Panc1 (cell line): Measurements from ENCODE around the gene MYRF. TPM values are rescaled to one million over a fixed set of nuclear protein-coding genes. Genes with fewer than 3 reads are reported as not detected.

ENCODE experiments used
- ATAC-seq: fragments of 200-7000 bp; cut with Tn5 transposase; 2 replicates; pipeline ENCODE4 v1.9.1; 2020; ENCODE audit warnings: mild to moderate bottlenecking, moderate library complexity
- BruUV-seq: library from RNA; stranded (reverse); fragments of 400-500 nt; replicated peaks from 2 replicates; lab custom pipeline; 2021; lab: Mats Ljungman, UMichigan
- CTCF ChIA-PET: fragments of 300-600 bp; sonication (Branson Sonifier 250); formaldehyde crosslinking; loops from one replicate; lab custom pipeline; 2022; ENCODE audit warnings: antibody characterized with exemption; lab: Charles Lee
- POLR2A ChIA-PET: fragments of 300-600 bp; sonication (Branson Sonifier 250); formaldehyde crosslinking; loops from one replicate; lab custom pipeline; 2022; ENCODE audit warnings: antibody characterized with exemption; lab: Charles Lee
- DNase-seq: peaks from one replicate; pipeline ENCODE4 v3.0.0-alpha.2; 2010; ENCODE audit warnings: low read depth, low spot score
- H3K27ac ChIP-seq: 2 replicates; pipeline ENCODE4 v1.5.1; 2011; ENCODE audit warnings: mild to moderate bottlenecking, low read length, inconsistent platforms
- H3K27me3 ChIP-seq: fragments of 200-500 bp; sonication (Bioruptor generic); 2 replicates; pipeline ENCODE4 v1.6.0; 2014; ENCODE audit warnings: low read length, inconsistent platforms; ENCODE audit not compliant: control insufficient read depth, insufficient read depth
- H3K36me3 ChIP-seq: fragments of 200-500 bp; sonication (Bioruptor generic); 2 replicates; pipeline ENCODE4 v1.5.1; 2014; ENCODE audit warnings: inconsistent platforms, mild to moderate bottlenecking, low read length, moderate library complexity; ENCODE audit not compliant: control insufficient read depth, insufficient read depth
- H3K4me1 ChIP-seq: 2 replicates; pipeline ENCODE4 v1.5.1; 2011; ENCODE audit warnings: inconsistent platforms, mild to moderate bottlenecking, low read length, moderate library complexity; ENCODE audit not compliant: control insufficient read depth, insufficient read depth
- H3K4me3 ChIP-seq, 2 experiments: 2 replicates each; pipeline ENCODE4 v1.5.1; 2011 to 2012; ENCODE audit warnings: low read depth in 2 of 2, low read length in 2 of 2, mild to moderate bottlenecking in 2 of 2, inconsistent platforms in 1 of 2, moderate library complexity in 1 of 2
- H3K9me3 ChIP-seq: fragments of 200-500 bp; sonication (Bioruptor generic); 2 replicates; pipeline ENCODE4 v1.5.1; 2014; ENCODE audit warnings: low read depth, mild to moderate bottlenecking, inconsistent platforms, low read length, moderate library complexity; ENCODE audit not compliant: control insufficient read depth, insufficient read depth
- POLR2AphosphoS5 ChIP-seq: IDR thresholded peaks from 2 replicates; pipeline ENCODE4 v1.6.1; 2012; ENCODE audit warnings: mild to moderate bottlenecking, low read depth, low read length, moderate library complexity
- SIN3A ChIP-seq: IDR thresholded peaks from 2 replicates; pipeline ENCODE4 v1.6.1; 2012; ENCODE audit warnings: low read depth, mild to moderate bottlenecking, low read length, moderate library complexity, borderline replicate concordance; ENCODE audit not compliant: insufficient read depth
- TCF7L2 ChIP-seq: IDR thresholded peaks from 2 replicates; pipeline ENCODE4 v1.6.1; 2011; ENCODE audit warnings: mild to moderate bottlenecking, low read depth, low read length, inconsistent platforms
- in situ Hi-C: cut with HindIII; loops from 2 replicates; pipeline ENCODE4 v1.10.0; 2016; ENCODE audit warnings: low sequenced_read_pairs, low pct_unique_long_range_greater_than_20kb
- intact Hi-C: fragments of 100-400 bp; cut with micrococcal nuclease; formaldehyde crosslinking; loops from one replicate; pipeline ENCODE4 v1.10.0; 2022; ENCODE audit not compliant: unreplicated experiment
- total RNA-seq: library from RNA; stranded (reverse); gene quantifications from one replicate; pipeline ENCODE4 v1.2.1, GENCODE V29; 2021; ENCODE audit not compliant: unreplicated experiment
- TF ChIP-seq, protein P1 (sequence below), 2 experiments: IDR thresholded peaks; 2 replicates each; pipeline ENCODE4 v1.6.1; 2011 to 2012; ENCODE audit warnings: low read depth in 2 of 2, control low read depth in 1 of 2, low read length in 1 of 2, mild to moderate bottlenecking in 1 of 2, moderate library complexity in 1 of 2; ENCODE audit not compliant: insufficient read depth in 1 of 2
- TF ChIP-seq, protein P2 (sequence below): fragments of 450-650 bp; IDR thresholded peaks from 2 replicates; pipeline ENCODE4 v1.5.1; 2017; ENCODE audit warnings: mild to moderate bottlenecking

The MYRF gene
- total RNA-seq, 1 experiment from 2014 or later = 2.8 TPM

DNA sequence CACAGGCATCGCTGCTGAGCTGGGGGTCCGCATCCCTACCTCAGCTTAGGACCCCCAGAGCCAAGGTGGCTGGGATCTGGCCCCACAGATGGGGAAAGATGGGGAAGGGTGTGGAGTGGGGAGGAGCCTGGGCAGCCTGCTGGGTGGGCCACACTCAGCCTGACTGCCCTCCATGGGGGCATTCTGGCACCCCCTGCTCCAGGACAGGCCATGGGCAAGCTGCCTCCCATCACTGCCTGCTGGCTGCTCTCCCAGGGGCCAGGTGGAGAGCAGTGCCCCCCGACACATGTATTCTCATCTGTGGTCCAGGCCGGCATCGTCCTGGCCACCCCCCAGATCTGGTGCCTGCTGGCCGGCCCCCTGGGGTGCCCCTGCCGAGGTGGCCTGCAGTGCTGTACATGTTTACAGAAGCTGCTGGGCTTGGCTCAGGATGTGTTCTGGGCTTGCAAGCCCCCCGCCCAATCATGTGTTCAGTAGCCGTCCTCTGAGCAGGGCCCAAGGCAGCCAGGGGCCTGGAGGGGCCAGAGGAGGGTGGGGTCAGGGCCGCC is 7.8 kb upstream of the MYRF start:
- Histone ChIP-seq H3K27ac (no peak overlapping the region), H3K27me3 (no peaks in the 10 kb centered on the region), H3K4me3 (no peak overlapping the region), H3K36me3 (no peaks in the 10 kb centered on the region), H3K4me1 (no peaks in the 10 kb centered on the region; the same call in 1 of the 2 replicates), H3K9me3 (no peaks in the 10 kb centered on the region)
- intact Hi-C loops = no loop called here
- DNase-seq = no peak
- TF ChIP-seq, protein P1, sequence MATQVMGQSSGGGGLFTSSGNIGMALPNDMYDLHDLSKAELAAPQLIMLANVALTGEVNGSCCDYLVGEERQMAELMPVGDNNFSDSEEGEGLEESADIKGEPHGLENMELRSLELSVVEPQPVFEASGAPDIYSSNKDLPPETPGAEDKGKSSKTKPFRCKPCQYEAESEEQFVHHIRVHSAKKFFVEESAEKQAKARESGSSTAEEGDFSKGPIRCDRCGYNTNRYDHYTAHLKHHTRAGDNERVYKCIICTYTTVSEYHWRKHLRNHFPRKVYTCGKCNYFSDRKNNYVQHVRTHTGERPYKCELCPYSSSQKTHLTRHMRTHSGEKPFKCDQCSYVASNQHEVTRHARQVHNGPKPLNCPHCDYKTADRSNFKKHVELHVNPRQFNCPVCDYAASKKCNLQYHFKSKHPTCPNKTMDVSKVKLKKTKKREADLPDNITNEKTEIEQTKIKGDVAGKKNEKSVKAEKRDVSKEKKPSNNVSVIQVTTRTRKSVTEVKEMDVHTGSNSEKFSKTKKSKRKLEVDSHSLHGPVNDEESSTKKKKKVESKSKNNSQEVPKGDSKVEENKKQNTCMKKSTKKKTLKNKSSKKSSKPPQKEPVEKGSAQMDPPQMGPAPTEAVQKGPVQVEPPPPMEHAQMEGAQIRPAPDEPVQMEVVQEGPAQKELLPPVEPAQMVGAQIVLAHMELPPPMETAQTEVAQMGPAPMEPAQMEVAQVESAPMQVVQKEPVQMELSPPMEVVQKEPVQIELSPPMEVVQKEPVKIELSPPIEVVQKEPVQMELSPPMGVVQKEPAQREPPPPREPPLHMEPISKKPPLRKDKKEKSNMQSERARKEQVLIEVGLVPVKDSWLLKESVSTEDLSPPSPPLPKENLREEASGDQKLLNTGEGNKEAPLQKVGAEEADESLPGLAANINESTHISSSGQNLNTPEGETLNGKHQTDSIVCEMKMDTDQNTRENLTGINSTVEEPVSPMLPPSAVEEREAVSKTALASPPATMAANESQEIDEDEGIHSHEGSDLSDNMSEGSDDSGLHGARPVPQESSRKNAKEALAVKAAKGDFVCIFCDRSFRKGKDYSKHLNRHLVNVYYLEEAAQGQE (IDR thresholded peaks at IDR 0.05; ENCODE audit: insufficient read depth in 1 of 2, low read depth in 2 of 2, low read length in 1 of 2) = no peak
- no peak for TF ChIP-seq POLR2AphosphoS5
- TF ChIP-seq SIN3A = no peak
- TF ChIP-seq, protein P2, sequence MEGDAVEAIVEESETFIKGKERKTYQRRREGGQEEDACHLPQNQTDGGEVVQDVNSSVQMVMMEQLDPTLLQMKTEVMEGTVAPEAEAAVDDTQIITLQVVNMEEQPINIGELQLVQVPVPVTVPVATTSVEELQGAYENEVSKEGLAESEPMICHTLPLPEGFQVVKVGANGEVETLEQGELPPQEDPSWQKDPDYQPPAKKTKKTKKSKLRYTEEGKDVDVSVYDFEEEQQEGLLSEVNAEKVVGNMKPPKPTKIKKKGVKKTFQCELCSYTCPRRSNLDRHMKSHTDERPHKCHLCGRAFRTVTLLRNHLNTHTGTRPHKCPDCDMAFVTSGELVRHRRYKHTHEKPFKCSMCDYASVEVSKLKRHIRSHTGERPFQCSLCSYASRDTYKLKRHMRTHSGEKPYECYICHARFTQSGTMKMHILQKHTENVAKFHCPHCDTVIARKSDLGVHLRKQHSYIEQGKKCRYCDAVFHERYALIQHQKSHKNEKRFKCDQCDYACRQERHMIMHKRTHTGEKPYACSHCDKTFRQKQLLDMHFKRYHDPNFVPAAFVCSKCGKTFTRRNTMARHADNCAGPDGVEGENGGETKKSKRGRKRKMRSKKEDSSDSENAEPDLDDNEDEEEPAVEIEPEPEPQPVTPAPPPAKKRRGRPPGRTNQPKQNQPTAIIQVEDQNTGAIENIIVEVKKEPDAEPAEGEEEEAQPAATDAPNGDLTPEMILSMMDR = no peak
- no peak for TF ChIP-seq TCF7L2
- no peak for ATAC-seq
- no TSS peak for BruUV-seq
- in situ Hi-C loops = no loop called here
- ChIA-PET POLR2A (no interaction called here), CTCF (interaction anchor here (1.3 kb wide), 1 partner anchor 34 kb away, joined by 3 read pairs; no protein-coding TSS in a partner anchor)

DNA sequence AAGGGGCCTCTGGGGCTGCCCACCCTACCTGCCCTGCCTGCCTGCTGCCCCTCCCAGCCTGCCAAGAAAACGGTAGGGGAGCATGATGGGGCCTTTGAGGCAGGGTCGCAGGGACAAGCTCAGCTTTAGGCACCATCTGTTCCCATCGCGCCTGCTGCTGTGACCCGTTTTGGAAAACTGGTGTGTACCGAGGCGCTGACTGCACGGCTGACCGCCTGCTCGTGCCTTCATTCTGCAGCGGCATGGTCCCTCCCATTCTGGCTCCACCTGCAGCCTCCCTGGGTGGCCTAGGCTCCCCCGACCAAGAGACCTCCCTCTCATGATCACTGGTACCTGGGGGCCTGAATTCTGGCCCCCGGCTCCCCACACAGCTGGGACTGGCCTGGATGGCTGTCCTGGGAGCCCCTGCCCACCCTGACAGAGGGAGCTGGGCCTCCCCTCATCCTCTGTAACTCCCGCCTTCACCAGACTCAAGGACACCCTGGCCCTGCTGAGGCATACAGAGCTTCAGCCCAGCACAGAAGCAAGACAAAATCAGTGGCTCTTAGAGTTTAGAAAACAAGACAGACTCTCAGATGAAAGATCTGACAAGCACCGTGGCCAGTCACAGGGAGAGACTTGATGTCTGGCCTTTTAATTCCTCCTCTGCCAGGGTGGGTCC is 6.5 kb upstream of the MYRF start:
- H3K4me3 ChIP-seq = no peak overlapping the region
- TF ChIP-seq POLR2AphosphoS5 (no peak), TCF7L2 (no peak), SIN3A (no peak)
- TF ChIP-seq, protein P2 = no peak
- H3K36me3 ChIP-seq = no peaks in the 10 kb centered on the region
- intact Hi-C loops = no loop called here
- no peaks in the 10 kb centered on the region for H3K9me3 ChIP-seq
- in situ Hi-C loops = no loop called here
- no TSS peak for BruUV-seq
- H3K27ac ChIP-seq = no peak overlapping the region
- ChIA-PET CTCF (interaction anchor here (1.2 kb wide), 1 partner anchor 12 kb away, joined by 5 read pairs; no protein-coding TSS in a partner anchor), POLR2A (interaction anchor here (0.6 kb wide), 1 partner anchor 264 kb away, joined by 5 read pairs; no protein-coding TSS in a partner anchor)
- ATAC-seq (no peak), DNase-seq (no peak)
- H3K27me3 ChIP-seq = no peaks in the 10 kb centered on the region
- H3K4me1 ChIP-seq = no peaks in the 10 kb centered on the region; the same call in 1 of the 2 replicates
